HG03558 (cell line): Measurements from ENCODE around the gene NCBP2L.

Experiments used
- ATAC-seq: cut with Tn5 transposase; IDR thresholded peaks from one replicate; pipeline ENCODE4 v1.9.1; 2021; ENCODE audit warnings: moderate number of reproducible peaks; ENCODE audit not compliant: unreplicated experiment; ENCODE audit errors: extremely low read depth

NCBP2L gene

GRCh38 chrX:107777536-107777832, at the start of gene NCBP2L:
Gene NCBP2L (plus strand): TSS chrX:107777733. CDS start chrX:107794221, 16,488 bp downstream.
- ATAC-seq: no peak

GRCh38 chrX:107728371-107729099, 49.0 kb upstream of the NCBP2L start:
- ATAC-seq: no peak

- no peak for ATAC-seq
Observed at GRCh38 chrX:107729558-107730297, 47.8 kb upstream of the NCBP2L start.

- ATAC-seq: no peak
Observed at GRCh38 chrX:107730298-107730655, 47.3 kb upstream of the NCBP2L start.

GRCh38 chrX:107730991-107731766, 46.4 kb upstream of the NCBP2L start:
- ATAC-seq: no peak

GRCh38 chrX:107731831-107732502, 45.6 kb upstream of the NCBP2L start:
- no peak for ATAC-seq

GRCh38 chrX:107733686-107734085, 43.8 kb upstream of the NCBP2L start:
- no peak for ATAC-seq

GRCh38 chrX:107734646-107735045, 42.9 kb upstream of the NCBP2L start:
- no peak for ATAC-seq

GRCh38 chrX:107736781-107737531, 40.6 kb upstream of the NCBP2L start:
- ATAC-seq: no peak

GRCh38 chrX:107738272-107738671, 39.3 kb upstream of the NCBP2L start:
- ATAC-seq: no peak

GRCh38 chrX:107738768-107739167, 38.8 kb upstream of the NCBP2L start:
- no peak for ATAC-seq

GRCh38 chrX:107739541-107739940, 38.0 kb upstream of the NCBP2L start:
- no peak for ATAC-seq

- ATAC-seq: no peak
Observed at GRCh38 chrX:107741404-107741790, 36.1 kb upstream of the NCBP2L start.

- ATAC-seq: no peak
Observed at GRCh38 chrX:107742700-107743191, 34.8 kb upstream of the NCBP2L start.

- no peak for ATAC-seq
Observed at GRCh38 chrX:107743995-107744394, 33.5 kb upstream of the NCBP2L start.

- ATAC-seq: no peak
Observed at GRCh38 chrX:107744868-107745267, 32.7 kb upstream of the NCBP2L start.

- ATAC-seq: no peak
Observed at GRCh38 chrX:107747596-107748161, 29.9 kb upstream of the NCBP2L start.

GRCh38 chrX:107748506-107748905, 29.0 kb upstream of the NCBP2L start:
- ATAC-seq: no peak

GRCh38 chrX:107750263-107750662, 27.3 kb upstream of the NCBP2L start:
- no peak for ATAC-seq
